Stimulated activated CD4-positive, alpha-beta T cell treated with anti-CD3 and anti-CD28 coated beads, Interleukin-2, amount 100 ng/mL, for 4 hours (primary cell): ENCODE measurements around the gene CNBD2.
A peak's percentile ranks its signal among the peaks of the same experiment; 100 is the strongest.
"Not testable (repeated sequence)": the region's sequence is repeated elsewhere in the genome, so short reads cannot be mapped to it uniquely, and the experiment has no call there.

Experiments
- DNase-seq: peaks from one replicate; pipeline ENCODE4 v3.0.0-alpha.2; 2020; ENCODE audit warnings: low read depth

The CNBD2 gene

GRCh38 chr20:35967979-35968640 lies at the start of gene CNBD2:
Gene CNBD2 (plus strand): TSS chr20:35968590. CDS start chr20:35968763, 173 bp downstream.
- DNase-seq: no peak

GRCh38 chr20:35920523-35920922 lies 47.9 kb upstream of the CNBD2 start:
- no peak for DNase-seq

- no peak for DNase-seq
These were observed 39.1 kb upstream of the CNBD2 start for GRCh38 chr20:35929301-35929700.

- no peak for DNase-seq
These were observed 34.3 kb upstream of the CNBD2 start for GRCh38 chr20:35934050-35934449.

- no peak for DNase-seq
These were observed 29.1 kb upstream of the CNBD2 start for GRCh38 chr20:35939264-35939663.

GRCh38 chr20:35941620-35942019 lies 26.8 kb upstream of the CNBD2 start:
- no peak for DNase-seq

GRCh38 chr20:35942243-35942642 lies 26.1 kb upstream of the CNBD2 start:
- DNase-seq: no peak

- DNase-seq: peak; percentile 1
These were observed 20.9 kb upstream of the CNBD2 start for GRCh38 chr20:35947489-35947888.

GRCh38 chr20:35947907-35948306 lies 20.5 kb upstream of the CNBD2 start:
- DNase-seq: no peak

GRCh38 chr20:35950093-35950492 lies 18.3 kb upstream of the CNBD2 start:
- no peak for DNase-seq

GRCh38 chr20:35952080-35952479 lies 16.3 kb upstream of the CNBD2 start:
- DNase-seq: not testable (repeated sequence)

GRCh38 chr20:35952480-35953386 lies 15.7 kb upstream of the CNBD2 start:
- no peak for DNase-seq

- DNase-seq: peak; percentile 41
These were observed 14.8 kb upstream of the CNBD2 start for GRCh38 chr20:35953387-35954199.

- DNase-seq: peak; percentile 94
These were observed 14.0 kb upstream of the CNBD2 start, which contains the start of gene SCAND1 for GRCh38 chr20:35954200-35954906. Gene SCAND1 (minus strand): TSS chr20:35954502. CDS start chr20:35954284, 218 bp downstream.

GRCh38 chr20:35954907-35955251 lies 13.5 kb upstream of the CNBD2 start:
- peak; percentile 2 for DNase-seq

- DNase-seq: no peak
These were observed 11.8 kb upstream of the CNBD2 start for GRCh38 chr20:35956616-35957015.

GRCh38 chr20:35959291-35959690 lies 9.1 kb upstream of the CNBD2 start:
- not testable (repeated sequence) for DNase-seq

GRCh38 chr20:35963878-35964277 lies 4.5 kb upstream of the CNBD2 start:
- no peak for DNase-seq

GRCh38 chr20:35968930-35969329 lies 540 bp downstream of the CNBD2 start:
- no peak for DNase-seq

GRCh38 chr20:35971981-35972380 lies 3.6 kb downstream of the CNBD2 start:
- DNase-seq: no peak

GRCh38 chr20:35972462-35972861 lies 4.1 kb downstream of the CNBD2 start:
- DNase-seq: no peak

- DNase-seq: no peak
These were observed 5.9 kb downstream of the CNBD2 start for GRCh38 chr20:35974256-35974655.
